Ishikawa (cell line): ENCODE measurements around the gene RTEL1.

Experiments
- CEBPB ChIP-seq: IDR thresholded peaks from 2 replicates; pipeline ENCODE4 v1.6.1; 2012
- CREB1 ChIP-seq: IDR thresholded peaks from 2 replicates; pipeline ENCODE4 v1.6.1; 2012; ENCODE audit warnings: low read depth
- EGR1 ChIP-seq: IDR thresholded peaks from 2 replicates; pipeline ENCODE4 v1.6.1; 2012
- EP300 ChIP-seq: IDR thresholded peaks from 2 replicates; pipeline ENCODE4 v1.6.1; 2012; ENCODE audit warnings: borderline replicate concordance
- FOXM1 ChIP-seq: IDR thresholded peaks from 2 replicates; pipeline ENCODE4 v1.6.1; 2012; ENCODE audit warnings: low read depth, borderline replicate concordance
- NFIC ChIP-seq: IDR thresholded peaks from 2 replicates; pipeline ENCODE4 v1.6.1; 2012
- RAD21 ChIP-seq: IDR thresholded peaks from 2 replicates; pipeline ENCODE4 v1.6.1; 2012; ENCODE audit warnings: low read depth
- TAF1 ChIP-seq: IDR thresholded peaks from 2 replicates; pipeline ENCODE4 v1.6.1; 2012; ENCODE audit warnings: low read depth, mild to moderate bottlenecking
- TCF12 ChIP-seq: IDR thresholded peaks from 2 replicates; pipeline ENCODE4 v1.6.1; 2012; ENCODE audit warnings: low read depth
- TEAD4 ChIP-seq: IDR thresholded peaks from 2 replicates; pipeline ENCODE4 v1.6.1; 2012
- YY1 ChIP-seq: IDR thresholded peaks from 2 replicates; pipeline ENCODE4 v1.6.1; 2012; ENCODE audit warnings: low read depth
- ZBTB7A ChIP-seq: IDR thresholded peaks from 2 replicates; pipeline ENCODE4 v1.6.1; 2012; ENCODE audit warnings: low read depth
- TF ChIP-seq, protein P1 (sequence below): IDR thresholded peaks from 2 replicates; pipeline ENCODE4 v1.6.1; 2012
- TF ChIP-seq, protein P2 (sequence below): IDR thresholded peaks from 2 replicates; pipeline ENCODE4 v1.6.1; 2012
- TF ChIP-seq, protein P3 (sequence below): IDR thresholded peaks from 2 replicates; pipeline ENCODE4 v1.6.1; 2012; ENCODE audit warnings: low read depth, mild to moderate bottlenecking

The RTEL1 gene

DNA sequence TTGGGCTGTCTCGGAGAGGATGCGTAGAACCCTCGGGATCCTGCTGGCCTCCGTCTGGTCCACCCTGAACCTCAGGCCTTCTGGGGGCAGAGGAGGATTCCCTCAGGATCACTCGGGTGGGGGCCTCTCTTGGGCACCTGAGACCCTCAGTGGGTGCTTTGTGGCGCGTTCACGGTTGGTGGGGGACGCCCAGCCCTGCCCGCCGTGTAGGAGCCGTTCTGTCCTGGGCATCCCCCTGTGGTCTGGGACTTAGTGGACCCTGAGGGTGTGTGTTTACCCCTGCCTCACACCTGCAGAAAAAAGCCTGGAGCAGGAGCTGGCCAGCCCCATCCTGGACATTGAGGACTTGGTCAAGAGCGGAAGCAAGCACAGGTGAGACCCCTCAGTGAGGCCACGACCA, 7.6 kb downstream of the RTEL1 start:
- no peak for TF ChIP-seq FOXM1
- no peak for TF ChIP-seq TEAD4
- TF ChIP-seq ZBTB7A = no peak
- TF ChIP-seq, protein P1, sequence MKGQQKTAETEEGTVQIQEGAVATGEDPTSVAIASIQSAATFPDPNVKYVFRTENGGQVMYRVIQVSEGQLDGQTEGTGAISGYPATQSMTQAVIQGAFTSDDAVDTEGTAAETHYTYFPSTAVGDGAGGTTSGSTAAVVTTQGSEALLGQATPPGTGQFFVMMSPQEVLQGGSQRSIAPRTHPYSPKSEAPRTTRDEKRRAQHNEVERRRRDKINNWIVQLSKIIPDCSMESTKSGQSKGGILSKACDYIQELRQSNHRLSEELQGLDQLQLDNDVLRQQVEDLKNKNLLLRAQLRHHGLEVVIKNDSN = no peak
- no peak for TF ChIP-seq TCF12
- no peak for TF ChIP-seq YY1
- no peak for TF ChIP-seq EGR1
- no peak for TF ChIP-seq RAD21
- TF ChIP-seq, protein P2, sequence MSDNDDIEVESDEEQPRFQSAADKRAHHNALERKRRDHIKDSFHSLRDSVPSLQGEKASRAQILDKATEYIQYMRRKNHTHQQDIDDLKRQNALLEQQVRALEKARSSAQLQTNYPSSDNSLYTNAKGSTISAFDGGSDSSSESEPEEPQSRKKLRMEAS = no peak
- TF ChIP-seq CREB1 = no peak
- TF ChIP-seq, protein P3, sequence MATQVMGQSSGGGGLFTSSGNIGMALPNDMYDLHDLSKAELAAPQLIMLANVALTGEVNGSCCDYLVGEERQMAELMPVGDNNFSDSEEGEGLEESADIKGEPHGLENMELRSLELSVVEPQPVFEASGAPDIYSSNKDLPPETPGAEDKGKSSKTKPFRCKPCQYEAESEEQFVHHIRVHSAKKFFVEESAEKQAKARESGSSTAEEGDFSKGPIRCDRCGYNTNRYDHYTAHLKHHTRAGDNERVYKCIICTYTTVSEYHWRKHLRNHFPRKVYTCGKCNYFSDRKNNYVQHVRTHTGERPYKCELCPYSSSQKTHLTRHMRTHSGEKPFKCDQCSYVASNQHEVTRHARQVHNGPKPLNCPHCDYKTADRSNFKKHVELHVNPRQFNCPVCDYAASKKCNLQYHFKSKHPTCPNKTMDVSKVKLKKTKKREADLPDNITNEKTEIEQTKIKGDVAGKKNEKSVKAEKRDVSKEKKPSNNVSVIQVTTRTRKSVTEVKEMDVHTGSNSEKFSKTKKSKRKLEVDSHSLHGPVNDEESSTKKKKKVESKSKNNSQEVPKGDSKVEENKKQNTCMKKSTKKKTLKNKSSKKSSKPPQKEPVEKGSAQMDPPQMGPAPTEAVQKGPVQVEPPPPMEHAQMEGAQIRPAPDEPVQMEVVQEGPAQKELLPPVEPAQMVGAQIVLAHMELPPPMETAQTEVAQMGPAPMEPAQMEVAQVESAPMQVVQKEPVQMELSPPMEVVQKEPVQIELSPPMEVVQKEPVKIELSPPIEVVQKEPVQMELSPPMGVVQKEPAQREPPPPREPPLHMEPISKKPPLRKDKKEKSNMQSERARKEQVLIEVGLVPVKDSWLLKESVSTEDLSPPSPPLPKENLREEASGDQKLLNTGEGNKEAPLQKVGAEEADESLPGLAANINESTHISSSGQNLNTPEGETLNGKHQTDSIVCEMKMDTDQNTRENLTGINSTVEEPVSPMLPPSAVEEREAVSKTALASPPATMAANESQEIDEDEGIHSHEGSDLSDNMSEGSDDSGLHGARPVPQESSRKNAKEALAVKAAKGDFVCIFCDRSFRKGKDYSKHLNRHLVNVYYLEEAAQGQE = no peak
- TF ChIP-seq CEBPB = no peak
- no peak for TF ChIP-seq TAF1
- TF ChIP-seq EP300 = no peak
- TF ChIP-seq NFIC = no peak

DNA sequence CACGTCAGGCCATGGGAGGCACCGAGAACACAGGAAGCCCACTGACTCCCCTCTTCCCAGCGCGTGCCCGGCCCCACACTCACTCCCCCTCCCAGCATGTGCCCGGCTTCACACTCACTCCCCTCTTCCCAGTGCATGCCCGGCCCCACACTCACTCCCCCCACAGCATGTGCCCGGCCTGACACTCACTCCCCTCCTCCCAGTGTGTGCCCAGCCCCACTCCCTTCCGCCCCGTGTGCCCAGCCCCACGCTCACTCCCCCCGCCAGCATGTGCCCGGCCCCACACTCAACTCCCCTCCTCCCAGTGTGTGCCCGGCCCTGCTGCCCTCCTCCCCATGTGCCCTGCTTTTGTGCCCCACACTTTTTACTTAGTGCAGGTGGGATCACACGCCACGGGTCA, 9.7 kb downstream of the RTEL1 start:
- TF ChIP-seq YY1 = no peak
- TF ChIP-seq ZBTB7A = no peak
- no peak for TF ChIP-seq TAF1

DNA sequence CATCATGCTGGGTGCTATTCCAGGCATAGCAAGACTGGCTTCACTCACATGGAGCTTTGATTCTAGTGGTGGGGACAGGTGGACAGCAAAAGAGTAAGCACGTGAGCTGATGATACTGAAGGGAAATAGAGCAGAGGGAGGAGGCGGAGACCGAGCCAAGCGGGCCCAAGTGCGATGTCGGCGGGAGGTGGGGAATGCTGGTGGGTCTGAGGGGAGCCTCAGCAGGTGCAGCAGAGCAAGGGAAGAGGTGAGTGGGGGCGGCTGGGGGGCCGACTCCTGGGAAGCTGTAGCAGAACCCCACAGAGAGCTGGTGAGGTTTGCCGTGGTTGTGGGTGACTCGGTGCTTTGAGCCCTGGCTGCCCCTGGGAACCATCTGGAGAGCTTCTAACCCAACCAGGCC, 10.2 kb downstream of the RTEL1 start:
- TF ChIP-seq TCF12 = no peak
- TF ChIP-seq NFIC = no peak
- TF ChIP-seq, protein P3 = no peak
- TF ChIP-seq RAD21 = no peak
- TF ChIP-seq, protein P1 = no peak
- no peak for TF ChIP-seq CEBPB
- TF ChIP-seq EGR1 = no peak
- no peak for TF ChIP-seq ZBTB7A
- no peak for TF ChIP-seq TAF1
- TF ChIP-seq YY1 = no peak

DNA sequence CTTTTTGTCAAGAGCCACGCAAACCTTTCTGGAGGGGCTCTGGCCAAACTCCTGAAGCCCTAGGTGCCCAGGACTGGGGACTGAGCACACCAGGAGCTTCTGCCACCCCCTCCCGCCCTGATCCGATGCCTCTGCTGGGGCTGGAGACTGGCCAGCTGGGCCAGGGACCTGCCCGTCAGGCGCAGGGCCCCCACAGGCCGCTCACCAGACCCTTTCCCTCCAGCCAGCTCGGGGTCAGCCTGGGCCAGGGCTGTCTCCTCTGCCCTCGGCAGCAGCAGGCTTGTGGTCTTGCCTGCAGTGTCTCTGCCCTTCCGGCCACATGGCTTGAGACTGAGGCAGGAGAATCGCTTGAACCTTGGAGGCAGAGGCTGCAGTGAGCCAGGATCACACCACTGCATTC, 14.6 kb downstream of the RTEL1 start:
- TF ChIP-seq, protein P1 = no peak
- TF ChIP-seq CREB1 (no peak), NFIC (no peak), TCF12 (no peak), TEAD4 (no peak)
- TF ChIP-seq, protein P3 = no peak
- TF ChIP-seq, protein P2 = no peak

DNA sequence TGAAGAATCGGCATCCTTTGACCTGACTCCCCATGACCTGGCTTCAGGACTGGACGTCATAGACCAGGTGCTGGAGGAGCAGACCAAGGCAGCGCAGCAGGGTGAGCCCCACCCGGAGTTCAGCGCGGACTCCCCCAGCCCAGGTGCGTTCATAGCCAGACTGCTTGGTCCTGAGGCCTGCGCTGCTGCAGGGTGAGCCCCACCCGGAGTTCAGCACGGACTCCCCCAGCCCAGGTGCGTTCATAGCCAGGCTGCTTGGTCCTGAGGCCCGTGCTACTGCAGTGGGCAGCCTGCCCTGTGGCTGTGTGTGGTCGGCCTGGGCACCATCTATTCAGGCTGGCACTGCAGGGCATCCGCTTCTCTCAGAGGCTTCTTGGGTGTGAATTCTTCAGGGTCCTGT, 15.8 kb downstream of the RTEL1 start:
- TF ChIP-seq, protein P1 = no peak
- TF ChIP-seq RAD21 = no peak
- TF ChIP-seq NFIC = no peak
